Endothelial cell of umbilical vein (primary cell): Measurements from ENCODE around the gene PIEZO2. TPM values are rescaled to one million over a fixed set of nuclear protein-coding genes. Genes with fewer than 3 reads are reported as not detected.

ENCODE experiments used
- BruUV-seq: library from RNA; stranded (reverse); fragments of 400-500 nt; replicated peaks from 2 replicates; lab custom pipeline; 2021; lab: Mats Ljungman, UMichigan
- CTCF ChIA-PET: fragments of 300-600, 350-600 bp; sonication (Branson Sonifier 250); formaldehyde crosslinking; loops from one replicate; lab custom pipeline; 2021; ENCODE audit warnings: antibody characterized with exemption, inconsistent platforms; lab: Charles Lee
- POLR2A ChIA-PET: fragments of 300-600, 350-600 bp; sonication (Branson Sonifier 250); formaldehyde crosslinking; loops from one replicate; lab custom pipeline; 2021; ENCODE audit warnings: antibody characterized with exemption, inconsistent platforms; lab: Charles Lee
- DNase-seq: peaks from one replicate; pipeline ENCODE4 v3.0.0-alpha.2; 2011; ENCODE audit warnings: low read depth, low spot score
- FAIRE-seq: peaks from 2 replicates; lab custom pipeline; 2011; peaks lifted over from hg19 to GRCh38; lab: Jason Lieb, UNC
- H2AFZ ChIP-seq: 2 replicates; pipeline ENCODE4 v1.6.0; 2012; ENCODE audit warnings: low read depth, low read length, control low read depth, inconsistent platforms
- H3K27ac ChIP-seq: 2 replicates; pipeline ENCODE4 v1.5.1; 2011; ENCODE audit warnings: low read depth, mild to moderate bottlenecking, control low read depth, low read length, moderate library complexity; ENCODE audit not compliant: insufficient read depth
- H3K27me3 ChIP-seq, 2 experiments: 2 replicates each; pipeline versions ENCODE4 v1.6.0 to v1.6.1; 2011; ENCODE audit warnings: low read length in 2 of 2, mixed read lengths in 1 of 2; ENCODE audit not compliant: control insufficient read depth in 2 of 2, insufficient read depth in 2 of 2
- H3K36me3 ChIP-seq, 2 experiments: 2 replicates in 1 of 2; 3 replicates in 1 of 2; pipeline ENCODE4 v1.5.1; 2011; ENCODE audit warnings: low read length in 2 of 2, mild to moderate bottlenecking in 1 of 2, moderate library complexity in 1 of 2; ENCODE audit not compliant: control insufficient read depth in 2 of 2, insufficient read depth in 2 of 2; ENCODE audit errors: extremely low read depth in 1 of 2
- H3K4me1 ChIP-seq: 3 replicates; pipeline ENCODE4 v1.5.1; 2011; ENCODE audit warnings: mild to moderate bottlenecking, low read length; ENCODE audit not compliant: control insufficient read depth, insufficient read depth; ENCODE audit errors: extremely low read depth
- H3K4me2 ChIP-seq: 2 replicates; pipeline ENCODE4 v1.6.1; 2011; ENCODE audit warnings: low read length, control low read depth, mixed read lengths; ENCODE audit not compliant: insufficient read depth
- H3K4me3 ChIP-seq, 3 experiments: fragments of 200-600 bp in 1 of 3; sonication (generic), shearing (Covaris generic) in 1 of 3; replicated peaks in 1 of 3; 2 replicates each; pipeline ENCODE4 v1.5.1; 2011 to 2016; ENCODE audit warnings: control low read depth in 3 of 3, low read length in 3 of 3, mild to moderate bottlenecking in 2 of 3, inconsistent platforms in 1 of 3, low read depth in 1 of 3, moderate library complexity in 1 of 3; ENCODE audit not compliant: insufficient read depth in 1 of 3
- H3K79me2 ChIP-seq: 2 replicates; pipeline ENCODE4 v1.6.0; 2012; ENCODE audit warnings: low read length, inconsistent platforms; ENCODE audit not compliant: control insufficient read depth, insufficient read depth
- H3K9ac ChIP-seq: replicated peaks from 2 replicates; pipeline ENCODE3; 2011; ENCODE audit warnings: low read length, control low read depth; ENCODE audit not compliant: insufficient read depth; ENCODE audit errors: extremely low read depth
- H3K9me1 ChIP-seq: replicated peaks from 3 replicates; pipeline ENCODE4 v1.6.0; 2011; ENCODE audit warnings: mild to moderate bottlenecking, low read length; ENCODE audit not compliant: control insufficient read depth, insufficient read depth; ENCODE audit errors: extremely low read depth
- H3K9me3 ChIP-seq: replicated peaks from 2 replicates; pipeline ENCODE4 v1.5.1; 2012; ENCODE audit warnings: low read length, inconsistent platforms; ENCODE audit not compliant: control insufficient read depth, insufficient read depth
- H4K20me1 ChIP-seq: replicated peaks from 2 replicates; pipeline ENCODE3; 2011; ENCODE audit warnings: mild to moderate bottlenecking, low read length; ENCODE audit not compliant: control insufficient read depth, insufficient read depth; ENCODE audit errors: extremely low read depth
- CTCF ChIP-seq, 2 donors: IDR thresholded peaks; 1 replicate in 1 of 2; 2 replicates in 1 of 2; pipeline ENCODE4 v1.5.1; 2011; ENCODE audit warnings: low read length in 2 of 2, mild to moderate bottlenecking in 2 of 2, moderate library complexity in 2 of 2, control low read depth in 1 of 2, inconsistent platforms in 1 of 2, low read depth in 1 of 2; ENCODE audit not compliant: insufficient read depth in 1 of 2; ENCODE audit errors: extremely low read depth in 1 of 2
- EZH2 ChIP-seq: IDR thresholded peaks from 2 replicates; pipeline ENCODE4 v1.6.1; 2012; ENCODE audit warnings: borderline replicate concordance, low read depth, mild to moderate bottlenecking, moderate library complexity, low read length, inconsistent platforms; ENCODE audit not compliant: severe bottlenecking
- FOS ChIP-seq: IDR thresholded peaks from 2 replicates; pipeline ENCODE4 v1.6.1; 2011; ENCODE audit warnings: mild to moderate bottlenecking, low read length, moderate library complexity, borderline replicate concordance; ENCODE audit not compliant: insufficient read depth
- GATA2 ChIP-seq: IDR thresholded peaks from 2 replicates; pipeline ENCODE4 v1.7.0; 2011; ENCODE audit warnings: low read depth, mild to moderate bottlenecking, moderate library complexity, mixed read lengths, low read length; ENCODE audit not compliant: insufficient read length, insufficient read depth
- JUN ChIP-seq: IDR thresholded peaks from 2 replicates; pipeline ENCODE4 v1.6.1; 2011; ENCODE audit warnings: borderline replicate concordance, low read depth; ENCODE audit not compliant: insufficient read length, insufficient read depth
- MAX ChIP-seq: IDR thresholded peaks from 2 replicates; pipeline ENCODE4 v1.6.1; 2011; ENCODE audit not compliant: insufficient read depth, insufficient read length
- MYC ChIP-seq: IDR thresholded peaks from one replicate; pipeline ENCODE4 v1.6.1; 2011; ENCODE audit warnings: mild to moderate bottlenecking, low read depth, low read length
- POLR2A ChIP-seq: IDR thresholded peaks from 2 replicates; pipeline ENCODE4 v1.6.1; 2012; ENCODE audit warnings: low read depth, mild to moderate bottlenecking, control low read depth, low read length
- POLR2AphosphoS5 ChIP-seq: IDR thresholded peaks from 2 replicates; pipeline ENCODE4 v1.6.1; 2012; ENCODE audit warnings: low read depth, mild to moderate bottlenecking, control low read depth, low read length, moderate library complexity; ENCODE audit not compliant: insufficient read depth
- dilution Hi-C: fragments of 300-500 bp; cut with MboI; formaldehyde crosslinking; loops from one replicate; pipeline ENCODE4 v1.15.0; 2019; ENCODE audit warnings: low sequenced_read_pairs; ENCODE audit not compliant: extremely low pct_ligation_motif_present
- intact Hi-C: fragments of 100-400 bp; cut with micrococcal nuclease; formaldehyde crosslinking; loops from one replicate; pipeline ENCODE4 v1.10.0; 2022
- polyA plus RNA-seq, 4 experiments: library from polyadenylated mRNA; depleted of rRNA in 3 of 4; stranded (reverse) in 3 of 4; unstranded in 1 of 4; fragments of >200 nt; gene quantifications; 2 replicates each; pipeline versions ENCODE4 v1.2.1 to v1.2.3, GENCODE V29; 2011 to 2012; ENCODE audit warnings: missing spikeins in 1 of 4
- total RNA-seq: library from RNA; stranded (reverse); gene quantifications from 2 replicates; pipeline ENCODE4 v1.2.3, GENCODE V29; 2021

The PIEZO2 gene
- total and polyA plus RNA-seq, 2 donors (not counting 3 experiments of a cell fraction or from before 2014, with no cell fraction given): 1.7 to 11.2 TPM

- intact Hi-C loops: no loop called here
- FAIRE-seq: no peak
- no TSS peak for BruUV-seq
These were observed 232.5 kb downstream of the PIEZO2 start for GRCh38 chr18:10916865-10917264.

More at GRCh38 chr18:10916865-10917264, 232.5 kb downstream of the PIEZO2 start:
- no peak for TF ChIP-seq GATA2
- no peak for TF ChIP-seq POLR2A
- no peak for TF ChIP-seq FOS
- no peak for TF ChIP-seq CTCF (IDR thresholded peaks at IDR 0.05; ENCODE audit: extremely low read depth in 1 of 2, insufficient read depth in 1 of 2, low read depth in 1 of 2, low read length in 2 of 2)
- TF ChIP-seq POLR2AphosphoS5: no peak
- TF ChIP-seq EZH2: no peak
- no peak for TF ChIP-seq JUN
- no peak for TF ChIP-seq MYC
- no peak for TF ChIP-seq MAX
- no peak for DNase-seq
- H4K20me1 ChIP-seq: no peaks in the 10 kb centered on the region
- no peaks in the 10 kb centered on the region for H3K9me3 ChIP-seq
- H3K4me3 ChIP-seq: no peak overlapping the region
- H3K4me2 ChIP-seq: no peak overlapping the region
- POLR2A ChIA-PET: no interaction called here
- H3K27ac ChIP-seq: no peak overlapping the region
- H3K9ac ChIP-seq: peak overlapping the region; percentile 16
- CTCF ChIA-PET: interaction anchor here (1.9 kb wide), 1 partner anchor 10 kb away, joined by 14 read pairs; no protein-coding TSS in a partner anchor
- H3K27me3 ChIP-seq: no peaks in the 10 kb centered on the region
- peaks cover 19% of the 10 kb centered on the region for H3K4me1 ChIP-seq
- dilution Hi-C loops: no loop called here
- no peaks in the 10 kb centered on the region for H3K9me1 ChIP-seq
- H2AFZ ChIP-seq: no peak overlapping the region
- H3K36me3 ChIP-seq: no peaks in the 10 kb centered on the region
- no peaks in the 10 kb centered on the region for H3K79me2 ChIP-seq
